OCI-LY1 (cell line): ENCODE results near the gene MRI1.

ENCODE experiments used
- EZH2 ChIP-seq: fragments of 200-600 bp; sonication (generic), shearing (Covaris generic); IDR thresholded peaks from 2 replicates; pipeline ENCODE4 v1.8.0; 2017; ENCODE audit warnings: borderline replicate concordance, mixed run types, mild to moderate bottlenecking, antibody characterized with exemption, low read length, moderate library complexity, mixed read lengths
- TF ChIP-seq, protein P1 (sequence below): fragments of 200-600 bp; sonication (generic), shearing (Covaris generic); IDR thresholded peaks from 2 replicates; pipeline ENCODE4 v1.5.1; 2017; ENCODE audit warnings: mild to moderate bottlenecking, antibody characterized with exemption, low read length, moderate library complexity, mixed read lengths

DNA sequence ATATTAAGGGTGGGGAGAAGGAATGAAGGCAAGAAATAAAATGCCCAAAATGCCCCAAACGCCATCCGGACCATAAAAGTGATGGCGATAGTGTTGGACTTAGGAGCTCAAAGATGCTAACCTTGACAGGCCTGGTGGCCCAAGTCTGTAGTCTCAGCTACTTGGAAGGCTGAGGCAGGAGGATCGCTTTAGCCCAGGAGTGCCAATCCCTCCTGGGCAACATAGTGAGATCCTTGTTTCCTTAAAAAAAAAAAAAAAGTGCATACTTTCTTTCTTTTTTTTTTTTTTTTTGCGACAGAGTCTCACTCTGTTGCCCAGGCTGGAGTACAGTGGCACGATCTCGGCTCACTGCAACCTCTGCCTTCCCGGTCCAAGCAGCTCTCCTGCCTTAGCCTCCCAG, 32.0 kb upstream of the MRI1 start:
- TF ChIP-seq EZH2, result no peak
- TF ChIP-seq, protein P1, sequence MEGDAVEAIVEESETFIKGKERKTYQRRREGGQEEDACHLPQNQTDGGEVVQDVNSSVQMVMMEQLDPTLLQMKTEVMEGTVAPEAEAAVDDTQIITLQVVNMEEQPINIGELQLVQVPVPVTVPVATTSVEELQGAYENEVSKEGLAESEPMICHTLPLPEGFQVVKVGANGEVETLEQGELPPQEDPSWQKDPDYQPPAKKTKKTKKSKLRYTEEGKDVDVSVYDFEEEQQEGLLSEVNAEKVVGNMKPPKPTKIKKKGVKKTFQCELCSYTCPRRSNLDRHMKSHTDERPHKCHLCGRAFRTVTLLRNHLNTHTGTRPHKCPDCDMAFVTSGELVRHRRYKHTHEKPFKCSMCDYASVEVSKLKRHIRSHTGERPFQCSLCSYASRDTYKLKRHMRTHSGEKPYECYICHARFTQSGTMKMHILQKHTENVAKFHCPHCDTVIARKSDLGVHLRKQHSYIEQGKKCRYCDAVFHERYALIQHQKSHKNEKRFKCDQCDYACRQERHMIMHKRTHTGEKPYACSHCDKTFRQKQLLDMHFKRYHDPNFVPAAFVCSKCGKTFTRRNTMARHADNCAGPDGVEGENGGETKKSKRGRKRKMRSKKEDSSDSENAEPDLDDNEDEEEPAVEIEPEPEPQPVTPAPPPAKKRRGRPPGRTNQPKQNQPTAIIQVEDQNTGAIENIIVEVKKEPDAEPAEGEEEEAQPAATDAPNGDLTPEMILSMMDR, result no peak
